ENCODE data around the gene TAS2R38.
A peak's percentile ranks its signal among the peaks of the same experiment; 100 is the strongest.
"Not testable (repeated sequence)": the region's sequence is repeated elsewhere in the genome, so short reads cannot be mapped to it uniquely, and the experiment has no call there.

TAS2R38 gene

DNA sequence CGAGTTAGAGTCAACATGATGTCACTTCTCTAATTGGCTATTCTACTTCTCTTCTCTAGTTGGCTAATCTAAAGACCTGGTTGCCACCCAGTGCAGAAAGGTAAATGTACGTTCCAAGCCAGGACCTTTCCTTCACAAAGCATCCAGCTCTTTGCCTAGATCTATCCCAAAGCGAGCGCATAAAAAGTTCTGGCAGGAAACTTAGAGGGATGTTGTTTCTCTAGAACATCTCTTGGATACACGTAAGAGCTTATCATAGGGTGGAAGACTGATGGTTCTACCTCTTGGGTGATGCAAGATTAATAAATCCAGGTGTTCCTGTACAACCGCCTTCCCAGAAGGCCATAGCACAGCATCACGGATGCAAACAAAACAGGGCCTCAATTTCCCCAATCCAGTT, at the start of gene TAS2R38:
Gene TAS2R38 (minus strand): TSS at position 101 of the 400 bp plus-strand sequence. CDS start 84 bp downstream, at position 17.
- DNase-seq = no peak

DNA sequence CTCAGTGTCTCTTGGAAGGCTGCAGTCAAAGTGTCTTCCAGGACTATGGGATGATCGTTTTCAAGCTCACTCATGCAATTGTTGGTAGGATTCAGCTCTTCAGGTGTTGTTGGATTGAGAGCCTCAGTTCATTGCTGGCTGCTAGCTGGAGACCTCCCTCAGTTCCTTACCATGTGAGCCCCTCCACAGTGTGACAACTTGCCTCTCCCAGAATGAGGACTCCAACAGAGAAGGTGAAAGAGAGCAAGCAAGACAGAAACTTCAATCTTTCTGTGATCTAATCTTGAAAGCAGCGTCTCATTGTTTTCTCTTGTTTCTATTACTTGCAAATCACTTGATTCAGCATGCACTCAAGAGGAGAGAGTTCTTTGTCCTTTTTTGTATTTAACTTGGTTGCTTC, 44.6 kb upstream of the TAS2R38 start:
- no peak for DNase-seq

DNA sequence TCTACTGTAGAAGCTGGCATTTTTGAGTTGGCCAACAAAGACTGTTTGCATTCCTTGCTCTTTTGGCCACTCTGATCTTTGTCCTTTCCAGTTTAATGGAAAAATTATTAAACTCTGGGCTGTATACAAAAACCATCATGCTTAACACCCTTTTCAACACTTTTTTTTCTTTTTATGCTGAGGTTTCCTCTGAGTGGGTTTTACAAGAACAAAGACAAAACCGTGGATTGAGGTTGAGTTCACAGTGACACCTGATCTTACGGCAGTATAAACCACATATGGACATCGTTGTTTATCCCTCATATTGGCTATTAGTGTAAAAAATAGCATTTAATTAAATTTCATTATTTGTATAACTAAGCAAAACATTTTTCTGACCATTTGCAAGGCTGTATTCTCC, 43.9 kb upstream of the TAS2R38 start:
- no peak for DNase-seq

DNA sequence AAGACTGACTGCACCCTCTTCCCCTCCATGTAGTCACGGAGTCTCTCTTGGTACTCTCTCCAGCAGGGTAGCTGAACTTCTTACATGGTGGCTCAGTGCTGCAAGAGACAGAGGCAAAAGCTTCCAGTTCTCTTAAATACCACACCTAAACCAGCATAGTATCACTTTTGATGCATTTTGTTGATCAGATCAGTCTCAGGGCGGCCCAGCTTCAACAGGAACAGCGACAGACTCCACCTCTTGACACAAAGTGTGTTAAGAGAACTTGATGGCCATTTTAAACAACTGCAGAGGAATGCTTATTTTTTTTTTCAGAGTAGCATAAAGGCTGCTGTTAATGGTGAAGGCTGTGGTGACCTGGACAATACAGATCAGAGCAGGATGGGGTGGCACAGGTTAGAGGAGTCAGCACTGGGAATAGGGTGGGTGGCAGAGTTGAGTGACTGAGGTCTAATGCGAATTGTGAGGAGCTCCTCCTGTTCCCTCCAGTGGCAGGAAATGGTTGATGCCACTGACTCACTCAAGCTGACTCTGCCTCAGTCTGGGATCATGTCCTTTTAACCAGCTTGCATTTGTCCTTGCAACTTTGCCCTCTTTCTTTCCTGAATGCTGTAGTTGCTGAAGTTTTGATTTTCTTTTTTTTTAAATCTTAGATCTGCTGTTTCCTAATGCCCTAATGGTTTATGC, 39.4 kb upstream of the TAS2R38 start:
- DNase-seq = no peak

DNA sequence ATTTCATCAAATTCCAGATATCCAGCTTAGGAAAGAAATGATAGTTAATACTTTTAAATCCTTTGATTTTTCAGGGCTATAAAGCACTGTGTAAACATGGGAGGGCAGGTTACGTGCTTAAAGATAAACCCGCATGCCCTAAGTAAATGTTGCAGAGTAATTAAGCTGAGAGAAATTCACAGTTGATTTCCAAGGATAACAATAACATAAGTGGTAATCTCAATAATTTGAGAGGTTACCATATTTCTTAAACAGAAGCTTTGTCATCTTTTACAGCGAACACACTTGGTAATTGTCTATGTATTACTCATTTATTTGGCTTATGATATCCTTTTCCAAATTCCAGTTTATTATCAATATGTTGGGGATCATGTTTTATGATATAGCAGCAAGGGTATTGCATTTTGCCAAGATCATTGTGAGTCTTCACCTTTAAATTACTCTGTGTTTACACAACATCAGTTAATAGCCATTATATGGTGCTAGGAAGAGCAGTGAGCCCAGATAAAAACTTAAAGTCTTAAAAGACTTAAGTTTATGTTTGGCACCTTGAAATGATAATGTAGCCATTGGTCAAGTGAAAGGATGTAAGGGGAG, 37.5 kb upstream of the TAS2R38 start:
- peak; percentile 2 for DNase-seq

DNA sequence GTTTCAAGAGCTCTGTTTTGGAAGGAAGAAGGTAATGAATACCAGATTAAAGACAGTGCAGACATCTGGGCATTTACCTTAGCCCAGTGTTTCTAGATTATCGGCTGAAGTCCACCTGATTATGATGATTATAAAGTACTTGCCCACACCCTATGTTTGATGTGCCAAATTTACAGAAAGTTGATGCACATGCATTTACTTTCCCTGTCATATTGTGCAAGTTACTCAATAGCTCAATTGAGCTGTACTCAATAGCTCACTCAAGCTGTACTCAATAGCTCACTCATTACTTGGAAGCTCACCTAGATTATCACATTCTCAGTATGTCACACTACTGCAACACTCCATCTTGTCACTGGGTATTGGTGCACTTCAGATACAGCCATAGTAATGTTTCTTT, 35.6 kb upstream of the TAS2R38 start:
- no peak for DNase-seq

DNA sequence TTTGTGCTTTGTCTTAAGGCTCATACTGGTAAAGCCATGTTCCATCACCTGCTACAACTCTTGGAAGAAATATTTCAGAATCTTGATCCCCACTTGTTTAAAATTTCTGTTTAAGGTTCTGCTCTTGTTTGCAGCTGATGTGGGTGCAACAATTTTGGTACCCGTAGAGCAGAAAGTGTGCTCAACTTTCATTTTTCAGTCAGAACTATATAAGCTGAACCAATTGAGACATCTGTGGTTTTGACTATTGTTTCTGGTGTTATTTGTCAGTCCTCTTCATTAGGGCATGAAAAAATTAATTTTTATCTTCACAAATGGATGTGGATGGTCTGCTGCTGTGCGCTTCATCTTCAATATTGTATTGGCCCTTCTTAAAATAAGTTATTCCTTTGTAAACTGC, 33.0 kb upstream of the TAS2R38 start:
- DNase-seq = no peak

DNA sequence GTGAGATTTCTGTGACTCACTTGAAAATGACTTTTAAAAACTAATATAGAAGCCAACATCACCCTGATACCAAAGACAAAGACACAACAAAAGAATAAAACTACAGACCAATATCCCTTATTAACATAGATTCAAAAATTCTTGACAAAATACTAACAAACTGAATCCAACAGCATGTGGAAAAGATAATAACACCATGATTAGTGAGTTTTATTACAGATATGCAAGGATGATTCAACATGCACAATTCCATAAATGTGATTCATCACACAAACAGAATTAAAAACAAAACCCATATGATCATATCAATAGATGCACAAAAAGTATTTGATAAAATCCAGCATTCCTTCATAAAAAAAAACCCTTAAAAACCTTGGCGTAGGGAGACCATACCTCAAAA, 28.6 kb upstream of the TAS2R38 start:
- no peak for DNase-seq

DNA sequence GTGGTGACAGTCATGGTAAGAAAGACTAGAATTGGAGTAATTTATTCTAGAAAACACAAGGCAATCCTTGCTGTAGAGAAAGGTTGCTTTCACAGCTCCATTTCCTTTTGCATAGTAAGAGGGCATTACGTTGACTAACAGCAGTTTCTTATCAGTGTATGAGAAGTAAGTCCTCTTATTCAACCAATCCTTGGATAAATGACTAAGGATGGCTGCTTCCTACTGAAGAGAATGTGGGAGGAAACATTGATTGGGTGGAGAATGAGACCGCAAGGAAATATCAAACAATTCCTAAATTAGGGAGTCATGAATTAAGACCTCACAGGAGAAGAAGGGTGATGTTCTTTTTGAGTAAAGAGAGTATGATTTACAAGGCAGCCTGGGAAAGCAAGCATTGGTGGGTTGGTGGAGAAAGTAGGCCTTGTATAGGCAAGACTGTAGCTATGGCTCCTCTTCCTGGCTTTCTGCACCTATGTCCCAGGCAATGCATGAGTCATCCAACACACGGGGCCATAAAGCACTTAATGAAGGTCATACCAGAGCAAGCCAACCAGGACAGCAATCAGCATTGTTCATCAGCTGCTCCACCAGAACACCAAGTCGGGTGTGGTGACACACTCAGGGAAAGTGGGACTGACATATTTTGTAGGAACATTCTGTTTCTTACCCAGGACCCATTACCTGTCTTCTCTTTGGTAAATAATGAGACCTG, 27.7 kb upstream of the TAS2R38 start:
- DNase-seq = no peak

DNA sequence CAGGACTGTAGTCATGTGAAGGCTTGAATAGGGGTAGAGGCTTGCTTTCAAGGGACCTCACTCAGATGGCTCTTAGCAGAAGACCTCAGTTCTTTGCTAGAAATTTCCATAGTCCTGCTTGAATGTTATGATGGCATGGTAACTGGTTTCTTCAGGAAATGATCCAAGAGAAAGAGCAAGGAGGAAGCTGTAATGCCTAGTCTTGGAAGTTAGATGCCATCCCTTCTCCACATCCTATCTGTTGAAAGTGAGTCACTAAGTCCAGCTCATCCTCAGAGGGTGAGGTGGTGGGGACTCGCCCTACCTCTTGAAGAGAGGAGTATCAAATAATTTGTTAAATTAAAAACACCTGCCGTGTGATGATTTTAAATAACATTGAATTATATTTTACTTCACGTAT, 26.7 kb upstream of the TAS2R38 start:
- DNase-seq = no peak

DNA sequence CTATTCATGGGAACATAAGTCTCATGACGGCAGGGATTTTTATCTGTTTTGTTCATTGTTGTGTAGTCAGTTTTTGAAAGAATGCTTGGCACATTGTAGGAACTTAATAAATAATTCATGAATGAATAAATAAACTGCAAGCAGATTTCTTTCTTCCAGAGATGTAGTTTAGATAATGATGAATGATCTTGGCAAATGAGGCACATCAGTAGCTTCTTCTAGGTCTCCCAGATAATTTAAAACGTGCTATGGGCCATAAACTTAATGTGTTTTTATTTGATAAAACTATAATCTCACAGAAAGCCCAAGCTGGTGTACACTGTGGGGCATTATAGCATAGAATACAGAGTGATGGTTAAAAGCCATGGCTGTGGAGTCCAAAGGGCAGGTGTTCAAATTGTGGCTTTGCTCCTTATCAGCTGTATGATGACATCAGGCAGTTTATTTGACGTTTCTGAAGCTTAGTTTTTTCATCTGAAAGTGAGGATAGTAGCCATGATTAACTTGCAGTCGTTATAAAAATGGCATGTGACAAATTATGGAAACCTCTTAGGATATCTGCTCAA, 25.6 kb upstream of the TAS2R38 start:
- no peak for DNase-seq

DNA sequence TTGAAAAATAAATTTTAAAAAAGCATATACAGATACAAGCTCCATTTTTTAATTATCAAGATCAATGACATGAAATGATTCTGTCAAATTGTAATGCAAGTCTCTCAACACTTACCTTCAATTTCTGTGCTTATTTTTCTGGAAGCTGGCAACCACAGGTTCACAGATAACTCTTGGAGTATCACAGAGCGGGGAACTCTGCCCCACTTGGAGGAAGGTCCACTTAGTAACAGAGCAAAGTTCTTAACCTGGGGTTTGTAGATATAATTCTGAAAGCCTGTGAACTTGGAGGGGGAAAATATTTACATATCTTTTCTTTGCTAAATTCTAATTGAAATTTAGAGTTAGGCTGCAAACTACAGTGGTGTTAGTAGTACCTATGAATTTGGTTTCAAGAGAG, 19.8 kb upstream of the TAS2R38 start:
- DNase-seq = no peak

DNA sequence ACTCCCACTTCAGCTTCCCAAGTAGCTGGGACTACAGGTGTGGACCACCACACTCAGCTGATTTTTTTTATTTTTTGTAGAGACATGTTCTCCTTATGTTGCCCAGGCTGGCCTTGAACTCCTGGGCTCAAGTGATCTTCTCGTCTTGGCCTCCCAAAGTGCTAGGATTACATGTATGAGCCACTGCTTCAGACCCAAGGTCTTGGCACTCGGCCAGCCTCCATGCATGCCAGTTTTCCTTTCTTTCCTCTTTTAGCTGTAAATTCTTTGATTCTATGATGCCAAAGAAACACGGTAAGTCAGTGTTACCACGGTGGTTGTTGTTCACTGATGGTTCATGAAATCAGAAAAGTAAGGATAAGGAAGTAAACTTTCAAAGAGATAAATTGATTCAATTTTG, 19.1 kb upstream of the TAS2R38 start:
- no peak for DNase-seq

DNA sequence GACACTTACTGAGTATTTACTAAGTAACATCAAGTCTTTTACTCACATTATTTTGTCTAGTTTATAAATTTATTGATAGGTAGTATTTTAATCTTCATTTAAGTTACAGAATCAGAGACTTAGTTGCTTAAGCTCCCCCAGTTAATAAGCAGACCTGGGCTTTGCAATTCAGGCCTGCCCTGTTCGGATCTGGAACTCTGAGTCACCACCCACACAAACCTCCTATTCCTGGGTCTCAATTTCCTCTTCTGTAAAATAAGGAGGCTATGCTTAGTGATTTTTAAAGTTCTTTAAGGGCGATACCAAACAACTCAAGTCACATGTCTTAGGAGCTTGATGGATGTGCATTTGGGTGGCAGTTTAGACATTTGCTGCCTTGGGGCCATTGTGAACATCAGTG, 18.6 kb upstream of the TAS2R38 start:
- DNase-seq = no peak

DNA sequence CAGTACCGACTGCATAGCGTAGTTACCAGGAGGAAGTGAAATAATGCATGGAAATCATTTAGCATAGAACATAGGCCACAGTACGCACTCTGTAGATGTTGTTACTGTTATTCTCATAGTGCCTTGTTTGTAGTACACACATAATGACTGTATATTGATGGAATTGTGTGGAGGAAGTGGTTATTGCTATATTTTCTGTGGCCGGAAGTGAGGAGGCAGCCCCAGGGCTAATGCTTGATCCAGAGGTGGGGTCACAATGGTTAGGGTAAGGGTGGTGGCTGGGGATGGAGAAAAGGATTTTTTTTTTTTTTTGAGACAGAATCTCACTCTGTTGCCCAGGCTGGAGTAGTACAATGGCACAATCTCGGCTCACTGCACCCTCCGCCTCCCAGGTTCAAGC, 17.6 kb upstream of the TAS2R38 start:
- DNase-seq = no peak

DNA sequence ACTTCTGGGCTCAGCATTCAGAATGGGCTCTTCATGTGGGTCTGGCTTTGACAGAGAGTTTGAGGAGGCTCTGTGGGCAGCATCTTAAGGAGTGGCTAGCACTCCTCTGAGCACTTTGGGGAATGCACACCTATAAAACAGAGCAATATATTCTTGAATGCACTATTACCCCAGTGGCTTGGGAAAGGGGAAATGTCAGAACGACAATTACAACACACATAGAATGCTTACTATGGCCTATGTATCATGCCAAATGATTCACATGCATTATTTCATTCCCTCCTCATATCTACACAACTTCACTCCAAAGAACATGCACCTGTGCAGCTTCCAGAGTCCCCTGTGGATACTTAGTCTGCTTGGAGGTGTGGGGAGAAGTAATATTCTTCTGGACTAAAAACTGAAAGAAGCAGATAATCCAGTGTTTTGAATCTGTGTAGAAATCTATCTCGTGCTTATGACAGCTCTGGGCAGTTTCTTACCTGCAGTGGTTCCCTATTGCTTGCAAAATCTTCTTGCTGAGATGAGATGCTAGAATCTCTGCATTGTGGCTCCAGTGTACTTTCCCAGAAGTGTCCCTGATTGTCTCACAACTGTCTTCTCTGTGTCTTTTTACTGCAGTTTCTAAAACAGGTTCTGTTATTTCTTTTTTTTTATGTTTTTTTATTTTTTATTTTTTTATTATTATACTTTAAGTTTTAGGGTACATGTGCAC, 16.6 kb upstream of the TAS2R38 start:
- no peak for DNase-seq

DNA sequence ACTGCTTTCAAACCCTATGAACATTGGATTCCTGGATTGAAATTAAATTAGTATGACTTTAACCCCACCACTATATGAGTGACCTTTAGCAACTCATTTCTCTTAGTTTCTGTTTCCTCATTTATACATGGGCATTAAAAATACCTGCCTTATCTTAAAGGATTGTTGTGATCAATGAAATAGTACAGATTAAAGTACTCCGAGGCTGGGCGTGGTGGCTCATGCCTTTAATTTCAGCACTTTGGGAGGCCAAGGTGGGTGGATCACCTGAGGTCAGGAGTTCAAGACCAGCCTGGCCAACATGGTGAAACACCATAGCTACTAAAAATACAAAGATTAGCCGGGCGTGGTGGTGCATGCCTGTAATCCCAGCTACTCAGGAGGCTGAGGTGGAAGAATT, 14.2 kb upstream of the TAS2R38 start:
- DNase-seq = not testable (repeated sequence)

DNA sequence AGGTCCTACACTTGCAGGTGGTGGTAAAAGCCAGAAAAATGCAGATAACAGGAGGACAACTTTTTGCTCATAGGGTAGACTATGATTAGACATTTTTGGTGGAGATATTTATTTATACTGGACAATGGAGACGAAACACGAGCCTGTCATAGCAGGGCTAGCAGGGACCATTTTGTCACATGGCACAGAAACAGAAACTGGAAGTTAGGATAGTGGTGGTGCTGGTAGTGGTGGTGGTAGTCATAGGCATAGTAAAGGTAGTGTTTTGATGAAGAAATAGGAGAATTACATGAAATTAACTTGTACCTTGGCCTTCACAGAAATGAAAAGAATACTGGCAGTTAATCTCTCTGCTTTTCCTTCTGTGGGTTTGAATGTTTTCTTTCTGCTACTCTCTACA, 13.3 kb upstream of the TAS2R38 start:
- no peak for DNase-seq

DNA sequence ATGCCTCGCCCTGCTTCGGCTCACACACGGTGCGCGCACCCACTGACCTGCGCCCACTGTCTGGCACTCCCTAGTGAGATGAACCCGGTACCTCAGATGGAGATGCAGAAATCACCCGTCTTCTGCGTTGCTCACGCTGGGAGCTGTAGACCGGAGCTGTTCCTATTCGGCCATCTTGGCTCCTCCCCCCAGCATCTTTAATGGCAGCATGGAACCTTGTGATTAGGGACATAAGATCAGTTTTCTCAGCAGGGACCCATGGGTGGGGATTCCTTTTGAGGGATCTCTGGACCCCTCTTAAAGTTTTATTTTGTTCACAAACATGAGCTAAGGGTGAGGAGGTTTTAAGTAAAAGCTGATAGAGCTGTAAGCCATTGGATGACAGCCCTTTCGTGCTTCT, 12.4 kb upstream of the TAS2R38 start:
- not testable (repeated sequence) for DNase-seq

DNA sequence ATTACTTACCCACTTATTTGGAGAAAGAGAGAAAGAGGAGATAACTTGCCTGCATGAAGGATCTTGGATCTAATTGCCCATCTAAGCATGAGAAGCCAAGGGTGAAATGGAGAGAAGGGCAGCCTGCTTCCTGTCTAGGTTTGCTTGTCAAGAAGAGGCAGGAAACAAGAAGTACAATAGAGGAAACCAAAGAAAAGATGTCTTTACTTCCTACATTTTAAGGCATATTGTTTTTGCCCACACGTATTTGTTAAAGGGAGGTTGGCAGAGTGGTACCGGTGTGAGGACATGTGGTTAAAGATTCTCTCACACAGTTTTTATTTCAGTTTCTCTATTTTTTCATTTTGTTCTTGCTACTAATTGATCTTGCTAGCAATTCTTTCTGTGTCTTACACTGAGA, 6.0 kb upstream of the TAS2R38 start:
- no peak for DNase-seq

DNA sequence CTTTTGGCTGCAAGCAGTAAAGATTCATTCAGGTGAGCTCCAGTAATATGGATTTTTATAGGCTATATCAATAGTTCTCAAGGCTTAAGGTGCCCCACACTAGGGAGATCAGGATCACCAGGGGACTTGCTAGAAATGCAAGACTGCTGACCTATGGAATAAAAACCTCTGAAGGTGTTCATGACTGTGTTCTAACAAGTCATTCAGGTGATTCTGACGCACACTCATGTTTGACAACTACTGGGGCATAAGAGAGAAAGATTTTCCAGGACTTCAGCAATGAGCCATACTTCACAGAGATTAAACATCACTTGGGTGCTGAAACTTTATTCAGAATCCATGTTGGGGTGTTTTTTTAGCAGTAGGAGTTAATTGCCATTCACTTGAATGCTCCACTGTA, 4.8 kb upstream of the TAS2R38 start:
- no peak for DNase-seq

DNA sequence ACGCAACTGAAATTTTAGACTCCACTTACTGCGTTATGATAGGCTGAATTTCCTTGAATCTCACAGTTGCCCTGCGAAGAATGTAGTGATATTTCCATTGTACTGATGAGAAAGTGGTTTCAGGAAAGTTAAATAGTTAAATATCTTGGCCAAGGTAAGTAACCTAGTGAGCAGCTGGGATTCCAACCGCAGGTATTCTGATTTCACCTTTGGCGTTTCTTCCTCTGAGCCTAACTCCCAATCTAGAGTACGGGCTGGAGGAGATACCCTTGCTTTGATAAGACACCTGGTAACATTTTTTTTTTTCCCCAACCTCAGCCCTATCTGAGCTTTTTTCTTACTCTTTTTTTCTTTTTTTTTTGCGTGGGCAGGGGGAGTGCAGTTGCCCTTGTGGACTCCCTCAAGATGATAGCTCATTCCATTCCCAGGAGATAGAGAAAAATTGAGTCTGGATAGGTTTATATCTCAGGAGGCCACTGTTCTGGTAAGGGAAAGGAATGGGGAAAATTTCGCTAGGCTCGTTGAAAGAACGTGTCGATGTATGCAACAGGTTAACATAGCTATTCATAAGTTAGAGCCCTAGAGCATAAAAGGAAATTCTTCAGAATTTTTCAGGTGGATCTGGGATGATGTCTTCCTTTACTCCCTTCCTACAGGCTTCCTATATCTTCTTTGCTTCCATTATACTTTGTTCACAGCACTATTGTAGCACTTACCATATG, 3.1 kb upstream of the TAS2R38 start:
- no peak for DNase-seq
